Endothelial cell of umbilical vein (primary cell): ENCODE results near the gene CEP78. TPM values are rescaled to one million over a fixed set of nuclear protein-coding genes. Genes with fewer than 3 reads are reported as not detected.
"Not testable (repeated sequence)": the region's sequence is repeated elsewhere in the genome, so short reads cannot be mapped to it uniquely, and the experiment has no call there.

Experiments
- BruUV-seq: library from RNA; stranded (reverse); fragments of 400-500 nt; replicated peaks from 2 replicates; lab custom pipeline; 2021; lab: Mats Ljungman, UMichigan
- CTCF ChIA-PET: fragments of 300-600, 350-600 bp; sonication (Branson Sonifier 250); formaldehyde crosslinking; loops from one replicate; lab custom pipeline; 2021; ENCODE audit warnings: antibody characterized with exemption, inconsistent platforms; lab: Charles Lee
- POLR2A ChIA-PET: fragments of 300-600, 350-600 bp; sonication (Branson Sonifier 250); formaldehyde crosslinking; loops from one replicate; lab custom pipeline; 2021; ENCODE audit warnings: antibody characterized with exemption, inconsistent platforms; lab: Charles Lee
- DNase-seq: peaks from one replicate; pipeline ENCODE4 v3.0.0-alpha.2; 2011; ENCODE audit warnings: low read depth, low spot score
- FAIRE-seq: peaks from 2 replicates; lab custom pipeline; 2011; peaks lifted over from hg19 to GRCh38; lab: Jason Lieb, UNC
- H2AFZ ChIP-seq: 2 replicates; pipeline ENCODE4 v1.6.0; 2012; ENCODE audit warnings: low read depth, low read length, control low read depth, inconsistent platforms
- H3K27ac ChIP-seq: 2 replicates; pipeline ENCODE4 v1.5.1; 2011; ENCODE audit warnings: low read depth, mild to moderate bottlenecking, control low read depth, low read length, moderate library complexity; ENCODE audit not compliant: insufficient read depth
- H3K27me3 ChIP-seq, 2 experiments: 2 replicates each; pipeline versions ENCODE4 v1.6.0 to v1.6.1; 2011; ENCODE audit warnings: low read length in 2 of 2, mixed read lengths in 1 of 2; ENCODE audit not compliant: control insufficient read depth in 2 of 2, insufficient read depth in 2 of 2
- H3K36me3 ChIP-seq, 2 experiments: 2 replicates in 1 of 2; 3 replicates in 1 of 2; pipeline ENCODE4 v1.5.1; 2011; ENCODE audit warnings: low read length in 2 of 2, mild to moderate bottlenecking in 1 of 2, moderate library complexity in 1 of 2; ENCODE audit not compliant: control insufficient read depth in 2 of 2, insufficient read depth in 2 of 2; ENCODE audit errors: extremely low read depth in 1 of 2
- H3K4me1 ChIP-seq: 3 replicates; pipeline ENCODE4 v1.5.1; 2011; ENCODE audit warnings: mild to moderate bottlenecking, low read length; ENCODE audit not compliant: control insufficient read depth, insufficient read depth; ENCODE audit errors: extremely low read depth
- H3K4me2 ChIP-seq: 2 replicates; pipeline ENCODE4 v1.6.1; 2011; ENCODE audit warnings: low read length, control low read depth, mixed read lengths; ENCODE audit not compliant: insufficient read depth
- H3K4me3 ChIP-seq, 3 experiments: fragments of 200-600 bp in 1 of 3; sonication (generic), shearing (Covaris generic) in 1 of 3; replicated peaks in 1 of 3; 2 replicates each; pipeline ENCODE4 v1.5.1; 2011 to 2016; ENCODE audit warnings: control low read depth in 3 of 3, low read length in 3 of 3, mild to moderate bottlenecking in 2 of 3, inconsistent platforms in 1 of 3, low read depth in 1 of 3, moderate library complexity in 1 of 3; ENCODE audit not compliant: insufficient read depth in 1 of 3
- H3K79me2 ChIP-seq: 2 replicates; pipeline ENCODE4 v1.6.0; 2012; ENCODE audit warnings: low read length, inconsistent platforms; ENCODE audit not compliant: control insufficient read depth, insufficient read depth
- H3K9ac ChIP-seq: replicated peaks from 2 replicates; pipeline ENCODE3; 2011; ENCODE audit warnings: low read length, control low read depth; ENCODE audit not compliant: insufficient read depth; ENCODE audit errors: extremely low read depth
- H3K9me1 ChIP-seq: replicated peaks from 3 replicates; pipeline ENCODE4 v1.6.0; 2011; ENCODE audit warnings: mild to moderate bottlenecking, low read length; ENCODE audit not compliant: control insufficient read depth, insufficient read depth; ENCODE audit errors: extremely low read depth
- H3K9me3 ChIP-seq: replicated peaks from 2 replicates; pipeline ENCODE4 v1.5.1; 2012; ENCODE audit warnings: low read length, inconsistent platforms; ENCODE audit not compliant: control insufficient read depth, insufficient read depth
- H4K20me1 ChIP-seq: replicated peaks from 2 replicates; pipeline ENCODE3; 2011; ENCODE audit warnings: mild to moderate bottlenecking, low read length; ENCODE audit not compliant: control insufficient read depth, insufficient read depth; ENCODE audit errors: extremely low read depth
- FOS ChIP-seq: IDR thresholded peaks from 2 replicates; pipeline ENCODE4 v1.6.1; 2011; ENCODE audit warnings: mild to moderate bottlenecking, low read length, moderate library complexity, borderline replicate concordance; ENCODE audit not compliant: insufficient read depth
- GATA2 ChIP-seq: IDR thresholded peaks from 2 replicates; pipeline ENCODE4 v1.7.0; 2011; ENCODE audit warnings: low read depth, mild to moderate bottlenecking, moderate library complexity, mixed read lengths, low read length; ENCODE audit not compliant: insufficient read length, insufficient read depth
- JUN ChIP-seq: IDR thresholded peaks from 2 replicates; pipeline ENCODE4 v1.6.1; 2011; ENCODE audit warnings: borderline replicate concordance, low read depth; ENCODE audit not compliant: insufficient read length, insufficient read depth
- MYC ChIP-seq: IDR thresholded peaks from one replicate; pipeline ENCODE4 v1.6.1; 2011; ENCODE audit warnings: mild to moderate bottlenecking, low read depth, low read length
- POLR2A ChIP-seq: IDR thresholded peaks from 2 replicates; pipeline ENCODE4 v1.6.1; 2012; ENCODE audit warnings: low read depth, mild to moderate bottlenecking, control low read depth, low read length
- dilution Hi-C: fragments of 300-500 bp; cut with MboI; formaldehyde crosslinking; loops from one replicate; pipeline ENCODE4 v1.15.0; 2019; ENCODE audit warnings: low sequenced_read_pairs; ENCODE audit not compliant: extremely low pct_ligation_motif_present
- intact Hi-C: fragments of 100-400 bp; cut with micrococcal nuclease; formaldehyde crosslinking; loops from one replicate; pipeline ENCODE4 v1.10.0; 2022
- polyA plus RNA-seq, 4 experiments: library from polyadenylated mRNA; depleted of rRNA in 3 of 4; stranded (reverse) in 3 of 4; unstranded in 1 of 4; fragments of >200 nt; gene quantifications; 2 replicates each; pipeline versions ENCODE4 v1.2.1 to v1.2.3, GENCODE V29; 2011 to 2012; ENCODE audit warnings: missing spikeins in 1 of 4
- total RNA-seq: library from RNA; stranded (reverse); gene quantifications from 2 replicates; pipeline ENCODE4 v1.2.3, GENCODE V29; 2021
- TF ChIP-seq, protein P1 (sequence below), 2 donors: IDR thresholded peaks; 1 replicate in 1 of 2; 2 replicates in 1 of 2; pipeline ENCODE4 v1.5.1; 2011; ENCODE audit warnings: low read length in 2 of 2, mild to moderate bottlenecking in 2 of 2, moderate library complexity in 2 of 2, control low read depth in 1 of 2, inconsistent platforms in 1 of 2, low read depth in 1 of 2; ENCODE audit not compliant: insufficient read depth in 1 of 2; ENCODE audit errors: extremely low read depth in 1 of 2

CEP78 gene
- total and polyA plus RNA-seq, 2 donors (not counting 3 experiments of a cell fraction or from before 2014, with no cell fraction given) = 6.5 to 35.9 TPM

DNA sequence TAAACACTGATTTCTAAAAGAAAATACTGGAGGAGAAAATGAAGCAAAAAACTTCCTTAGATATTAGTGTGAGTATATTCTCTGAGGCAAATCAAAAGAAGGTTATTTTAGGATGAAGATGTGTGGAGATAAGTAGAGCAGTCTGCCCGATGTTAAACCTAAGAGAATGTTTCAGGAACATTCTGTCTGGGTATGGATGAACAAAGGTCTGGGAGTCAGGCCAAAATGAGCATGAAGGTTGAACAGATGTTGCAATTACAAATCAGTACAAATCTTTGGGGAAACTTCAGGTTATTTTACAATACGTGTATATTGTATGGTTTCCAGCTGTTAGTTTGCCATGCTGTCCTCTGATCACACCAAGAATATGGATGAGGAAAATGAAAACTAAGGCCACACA, 14.4 kb upstream of the CEP78 start:
- no peak for DNase-seq
- BruUV-seq = no TSS peak
- dilution Hi-C loops = no loop called here
- no peaks in the 10 kb centered on the region for H3K36me3 ChIP-seq
- ChIA-PET POLR2A (no interaction called here), CTCF (interaction anchor here (1.3 kb wide), 1 partner anchor 186 kb away, joined by 3 read pairs; no protein-coding TSS in a partner anchor)
- no peaks in the 10 kb centered on the region for H3K9me1 ChIP-seq
- no peaks in the 10 kb centered on the region for H3K79me2 ChIP-seq
- no peaks in the 10 kb centered on the region for H3K4me1 ChIP-seq
- H3K4me2 ChIP-seq = no peak overlapping the region
- intact Hi-C loops = no loop called here
- H3K27me3 ChIP-seq = no peaks in the 10 kb centered on the region
- H3K9ac ChIP-seq = no peak overlapping the region
- no peaks in the 10 kb centered on the region for H4K20me1 ChIP-seq
- H3K27ac ChIP-seq = no peak overlapping the region
- no peak overlapping the region for H2AFZ ChIP-seq
- no peaks in the 10 kb centered on the region for H3K9me3 ChIP-seq
- no peak overlapping the region for H3K4me3 ChIP-seq
- no peak for FAIRE-seq
- no peak for TF ChIP-seq MYC
- TF ChIP-seq GATA2 = no peak
- TF ChIP-seq, protein P1, sequence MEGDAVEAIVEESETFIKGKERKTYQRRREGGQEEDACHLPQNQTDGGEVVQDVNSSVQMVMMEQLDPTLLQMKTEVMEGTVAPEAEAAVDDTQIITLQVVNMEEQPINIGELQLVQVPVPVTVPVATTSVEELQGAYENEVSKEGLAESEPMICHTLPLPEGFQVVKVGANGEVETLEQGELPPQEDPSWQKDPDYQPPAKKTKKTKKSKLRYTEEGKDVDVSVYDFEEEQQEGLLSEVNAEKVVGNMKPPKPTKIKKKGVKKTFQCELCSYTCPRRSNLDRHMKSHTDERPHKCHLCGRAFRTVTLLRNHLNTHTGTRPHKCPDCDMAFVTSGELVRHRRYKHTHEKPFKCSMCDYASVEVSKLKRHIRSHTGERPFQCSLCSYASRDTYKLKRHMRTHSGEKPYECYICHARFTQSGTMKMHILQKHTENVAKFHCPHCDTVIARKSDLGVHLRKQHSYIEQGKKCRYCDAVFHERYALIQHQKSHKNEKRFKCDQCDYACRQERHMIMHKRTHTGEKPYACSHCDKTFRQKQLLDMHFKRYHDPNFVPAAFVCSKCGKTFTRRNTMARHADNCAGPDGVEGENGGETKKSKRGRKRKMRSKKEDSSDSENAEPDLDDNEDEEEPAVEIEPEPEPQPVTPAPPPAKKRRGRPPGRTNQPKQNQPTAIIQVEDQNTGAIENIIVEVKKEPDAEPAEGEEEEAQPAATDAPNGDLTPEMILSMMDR (IDR thresholded peaks at IDR 0.05; ENCODE audit: extremely low read depth in 1 of 2, insufficient read depth in 1 of 2, low read depth in 1 of 2, low read length in 2 of 2) = no peak
- TF ChIP-seq POLR2A = no peak
- no peak for TF ChIP-seq FOS
- no peak for TF ChIP-seq JUN

- H3K4me1 ChIP-seq, POLR2A ChIA-PET, H3K27me3 ChIP-seq, H3K36me3 ChIP-seq, H2AFZ ChIP-seq, H3K9me3 ChIP-seq, dilution Hi-C loops, H3K4me3 ChIP-seq, BruUV-seq, DNase-seq, H4K20me1 ChIP-seq, H3K9ac ChIP-seq, FAIRE-seq, H3K4me2 ChIP-seq, intact Hi-C loops, H3K9me1 ChIP-seq, H3K27ac ChIP-seq, H3K79me2 ChIP-seq: not testable (repeated sequence)
- CTCF ChIA-PET = interaction anchor here (1.3 kb wide), 1 partner anchor 187 kb away, joined by 3 read pairs; no protein-coding TSS in a partner anchor
These were observed 14.0 kb upstream of the CEP78 start for GRCh38 chr9:78221841-78222240.
